ENCODE measurements around the gene ZSCAN16.

Gene ZSCAN16

GRCh38 chr6:28135393-28135792 is 11.0 kb downstream of the ZSCAN16 start:
- H3K36me3 ChIP-seq (ENCODE audit: low read length), result no peaks in the 10 kb centered on the region; the same call in 1 of the 2 replicates
- no peaks in the 10 kb centered on the region for H3K9me2 ChIP-seq (replicated peaks; ENCODE audit: insufficient read depth, low read length)
- H4K20me1 ChIP-seq (ENCODE audit: low read depth, low read length), result no peaks in the 10 kb centered on the region
- H2AFZ ChIP-seq (ENCODE audit: low read depth, low read length, severe bottlenecking), result no peak overlapping the region
- H3F3A ChIP-seq (ENCODE audit: insufficient read depth), result peaks cover 66% of the 10 kb centered on the region
- no peaks in the 10 kb centered on the region for H3K9me3 ChIP-seq (ENCODE audit: insufficient read depth, low read length)
- H3K4me2 ChIP-seq (ENCODE audit: low read depth, low read length, poor library complexity, severe bottlenecking), result peak overlapping the region; percentile 93
- TF ChIP-seq CTCF (IDR thresholded peaks at IDR 0.05; ENCODE audit: insufficient read depth, low read length, poor library complexity, severe bottlenecking) (no peak), EZH2phosphoT487 (conservative IDR thresholded peaks at IDR 0.05; ENCODE audit: low read length) (no peak)
- H3K9ac ChIP-seq (ENCODE audit: low read length), result peak overlapping the region; percentile 93
- peaks cover 69% of the 10 kb centered on the region for H3K79me2 ChIP-seq (ENCODE audit: insufficient read depth, low read length)
- peak overlapping the region; percentile 87 for H3K4me3 ChIP-seq (ENCODE audit: insufficient read depth, low read length, poor library complexity, severe bottlenecking)
- no peaks in the 10 kb centered on the region for H3K27me3 ChIP-seq (ENCODE audit: low read length)
- peak overlapping the region; percentile 85 for H3K27ac ChIP-seq (ENCODE audit: low read depth, low read length)

GRCh38 chr6:28136585-28137504 is 12.4 kb downstream of the ZSCAN16 start:
- Histone ChIP-seq H3K27ac (ENCODE audit: low read depth, low read length) (peak overlapping the region; percentile 85), H3K9me2 (replicated peaks; ENCODE audit: insufficient read depth, low read length) (no peaks in the 10 kb centered on the region), H3K36me3 (ENCODE audit: low read length) (no peaks in the 10 kb centered on the region; the same call in 1 of the 2 replicates), H3K4me2 (ENCODE audit: low read depth, low read length, poor library complexity, severe bottlenecking) (peak overlapping the region; percentile 93), H3K27me3 (ENCODE audit: low read length) (no peaks in the 10 kb centered on the region), H2AFZ (ENCODE audit: low read depth, low read length, severe bottlenecking) (peak overlapping the region; percentile 96), H4K20me1 (ENCODE audit: low read depth, low read length) (no peaks in the 10 kb centered on the region), H3K79me2 (ENCODE audit: insufficient read depth, low read length) (peaks cover 55% of the 10 kb centered on the region), H3K9ac (ENCODE audit: low read length) (peak overlapping the region; percentile 93), H3F3A (ENCODE audit: insufficient read depth) (peaks cover 75% of the 10 kb centered on the region), H3K4me3 (ENCODE audit: insufficient read depth, low read length, poor library complexity, severe bottlenecking) (peak overlapping the region; percentile 87), H3K9me3 (ENCODE audit: insufficient read depth, low read length) (no peaks in the 10 kb centered on the region)
- TF ChIP-seq CTCF (IDR thresholded peaks at IDR 0.05; ENCODE audit: insufficient read depth, low read length, poor library complexity, severe bottlenecking), result no peak
- no peak for TF ChIP-seq EZH2phosphoT487 (conservative IDR thresholded peaks at IDR 0.05; ENCODE audit: low read length)

- TF ChIP-seq CTCF (IDR thresholded peaks at IDR 0.05; ENCODE audit: insufficient read depth, low read length, poor library complexity, severe bottlenecking) (no peak), EZH2phosphoT487 (conservative IDR thresholded peaks at IDR 0.05; ENCODE audit: low read length) (no peak)
- H3K79me2 ChIP-seq (ENCODE audit: insufficient read depth, low read length), result peaks cover 55% of the 10 kb centered on the region
- H3K36me3 ChIP-seq (ENCODE audit: low read length), result no peaks in the 10 kb centered on the region
- H4K20me1 ChIP-seq (ENCODE audit: low read depth, low read length), result no peaks in the 10 kb centered on the region
- H3K27ac ChIP-seq (ENCODE audit: low read depth, low read length), result peak overlapping the region; percentile 85
- H3K9me3 ChIP-seq (ENCODE audit: insufficient read depth, low read length), result no peaks in the 10 kb centered on the region
- peak overlapping the region; percentile 93 for H3K9ac ChIP-seq (ENCODE audit: low read length)
- peak overlapping the region; percentile 93 for H3K4me2 ChIP-seq (ENCODE audit: low read depth, low read length, poor library complexity, severe bottlenecking)
- peaks cover 71% of the 10 kb centered on the region for H3F3A ChIP-seq (ENCODE audit: insufficient read depth)
- H3K27me3 ChIP-seq (ENCODE audit: low read length), result no peaks in the 10 kb centered on the region
- peak overlapping the region; percentile 96 for H2AFZ ChIP-seq (ENCODE audit: low read depth, low read length, severe bottlenecking)
- H3K4me3 ChIP-seq (ENCODE audit: insufficient read depth, low read length, poor library complexity, severe bottlenecking), result peak overlapping the region; percentile 87
- H3K9me2 ChIP-seq (replicated peaks; ENCODE audit: insufficient read depth, low read length), result no peaks in the 10 kb centered on the region
These were observed 13.1 kb downstream of the ZSCAN16 start for GRCh38 chr6:28137505-28137981.

Measured in SU-DHL-6 (cell line).